LNCaP clone FGC (cell line): ENCODE data around the gene KCNH6.

Experiments
- DNase-seq: peaks from one replicate; pipeline ENCODE4 v3.0.0-alpha.2; 2011; ENCODE audit warnings: low read depth
- H3K4me3 ChIP-seq: 2 replicates; pipeline ENCODE4 v1.5.1; 2011; ENCODE audit warnings: mild to moderate bottlenecking, low read depth, low read length, control low read depth
- CTCF ChIP-seq: IDR thresholded peaks from 2 replicates; pipeline ENCODE4 v1.5.1; 2012; ENCODE audit warnings: mild to moderate bottlenecking; ENCODE audit not compliant: control insufficient read depth, insufficient read depth; ENCODE audit errors: extremely low read depth

KCNH6 gene

GRCh38 chr17:63525190-63525946 lies 2.2 kb downstream of the KCNH6 start:
- TF ChIP-seq CTCF, result no peak
- no peak for DNase-seq
- no peak overlapping the region for H3K4me3 ChIP-seq

DNA sequence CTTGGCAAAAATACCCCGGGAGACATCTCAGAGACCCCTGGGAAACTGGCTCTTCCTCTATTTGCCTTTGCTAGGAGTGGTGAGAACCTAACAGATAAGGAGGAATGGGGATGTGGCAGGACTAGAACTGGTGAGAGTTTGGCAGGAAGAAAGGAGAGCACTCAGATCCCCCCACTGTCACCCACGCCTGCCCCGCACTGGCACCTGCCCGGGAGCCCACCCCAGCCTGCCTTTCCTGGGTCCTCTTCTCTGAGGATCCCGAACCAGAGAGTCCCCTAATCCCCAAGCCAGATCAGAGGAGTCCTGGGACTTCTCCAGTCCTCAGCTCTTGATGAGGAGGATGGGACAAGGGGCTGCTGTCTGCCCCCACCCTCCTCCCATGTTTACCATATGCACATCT lies 3.7 kb downstream of the KCNH6 start:
- no peak for DNase-seq
- H3K4me3 ChIP-seq, result no peak overlapping the region
- no peak for TF ChIP-seq CTCF

DNA sequence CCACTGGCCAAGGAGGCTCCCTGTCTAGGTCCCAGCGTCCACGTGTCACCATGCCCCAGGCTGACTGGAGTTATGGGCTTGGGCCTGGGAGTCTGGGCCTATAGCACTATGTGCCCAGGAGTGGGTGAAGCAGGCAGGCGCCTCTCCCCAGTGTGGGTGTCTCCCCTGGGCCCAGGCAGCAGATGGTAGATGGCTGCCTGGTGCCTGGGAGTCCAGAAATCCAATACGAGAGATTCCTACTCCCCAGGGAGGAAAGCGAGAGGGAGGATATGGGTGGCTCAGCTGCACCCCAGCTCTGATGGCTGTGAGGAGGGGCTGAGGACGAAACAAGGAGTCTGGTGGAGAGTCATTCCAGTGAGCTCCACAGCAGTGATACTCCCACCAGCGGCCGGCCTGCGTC lies 5.0 kb downstream of the KCNH6 start:
- H3K4me3 ChIP-seq, result no peak overlapping the region
- no peak for TF ChIP-seq CTCF
- DNase-seq, result no peak

DNA sequence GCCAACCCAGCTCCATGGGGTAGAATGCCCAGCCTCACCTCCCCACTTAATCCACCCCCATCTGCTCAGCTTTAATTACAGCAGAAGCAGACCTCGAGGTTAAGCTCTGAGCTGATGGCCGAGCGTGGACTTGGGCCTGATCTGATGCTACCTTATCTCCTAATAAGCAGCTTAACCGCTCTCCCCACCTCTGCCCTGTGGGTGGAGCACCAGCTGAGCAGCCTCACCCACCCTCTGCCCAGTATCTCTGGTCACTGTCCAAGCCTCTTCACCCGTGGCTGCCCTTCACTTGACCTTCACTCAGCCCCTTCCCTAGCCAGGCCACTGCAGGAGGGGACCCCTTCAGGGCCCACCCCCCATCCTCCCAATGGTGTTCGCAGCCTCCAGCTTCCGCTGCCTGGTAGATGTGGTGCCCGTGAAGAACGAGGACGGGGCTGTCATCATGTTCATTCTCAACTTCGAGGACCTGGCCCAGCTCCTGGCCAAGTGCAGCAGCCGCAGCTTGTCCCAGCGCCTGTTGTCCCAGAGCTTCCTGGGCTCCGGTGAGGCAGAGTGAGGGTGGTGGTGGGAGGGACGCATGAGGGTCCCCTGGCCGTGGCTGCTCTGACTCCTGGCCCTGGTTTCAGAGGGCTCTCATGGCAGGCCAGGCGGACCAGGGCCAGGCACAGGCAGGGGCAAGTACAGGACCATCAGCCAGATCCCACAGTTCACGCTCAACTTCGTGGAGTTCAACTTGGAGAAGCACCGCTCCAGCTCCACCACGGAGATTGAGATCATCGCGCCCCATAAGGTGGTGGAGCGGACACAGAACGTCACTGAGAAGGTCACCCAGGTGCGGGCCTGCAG lies 6.8 kb downstream of the KCNH6 start:
- TF ChIP-seq CTCF, result no peak
- no peak overlapping the region for H3K4me3 ChIP-seq
- DNase-seq, result no peak

GRCh38 chr17:63530557-63531021 lies 7.4 kb downstream of the KCNH6 start:
- H3K4me3 ChIP-seq, result no peak overlapping the region
- no peak for TF ChIP-seq CTCF
- DNase-seq, result no peak

DNA sequence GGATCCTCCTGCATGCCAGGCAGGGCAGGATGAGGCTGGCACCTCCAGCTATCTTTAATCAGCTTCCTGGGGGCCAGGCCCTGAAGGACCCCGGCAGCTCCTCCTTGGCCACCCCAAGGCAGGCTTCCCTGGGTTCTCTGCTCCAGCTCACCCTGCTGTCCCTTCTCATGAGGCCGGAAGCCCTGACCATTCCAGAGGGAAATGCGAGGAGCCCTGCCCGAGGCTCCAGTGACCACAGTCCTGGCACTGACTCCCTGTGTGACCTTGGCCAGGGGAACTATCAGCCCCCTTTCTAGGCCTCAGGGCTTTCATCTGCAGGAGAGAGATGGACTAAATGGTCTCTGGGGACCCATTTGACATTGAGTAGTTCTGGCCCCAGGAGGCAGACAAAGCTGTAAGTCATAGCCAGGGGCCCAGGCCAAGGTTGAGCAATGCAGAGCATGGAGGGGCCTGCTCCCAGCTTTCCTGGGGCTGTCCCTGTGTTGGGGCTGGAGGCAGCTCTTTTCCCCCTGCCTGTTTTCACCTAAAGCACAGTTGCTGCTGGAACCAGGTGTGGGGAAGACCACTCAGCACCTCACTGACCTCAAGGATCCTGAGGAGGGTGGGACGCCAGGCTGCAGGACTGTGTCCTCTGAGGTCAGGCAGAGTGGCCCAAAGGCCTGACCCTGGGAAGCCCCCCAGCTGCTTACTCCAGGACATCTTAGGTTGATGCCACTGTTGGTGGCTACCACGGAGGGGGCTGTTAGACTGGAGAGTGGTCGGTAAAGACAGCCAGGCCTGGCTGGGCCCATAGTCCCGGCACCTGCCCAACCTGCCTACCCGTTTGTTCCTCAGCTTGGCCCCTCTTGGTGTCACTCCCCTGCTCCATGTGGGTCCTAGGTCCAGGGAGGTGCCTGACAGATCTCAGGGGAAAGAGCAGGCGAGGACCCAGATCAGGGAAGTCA lies 8.1 kb downstream of the KCNH6 start:
- DNase-seq, result no peak
- no peak overlapping the region for H3K4me3 ChIP-seq
- no peak for TF ChIP-seq CTCF
